CD8-positive, alpha-beta memory T cell (primary cell): Measurements from ENCODE around the gene TNFRSF4. TPM values are rescaled to one million over a fixed set of nuclear protein-coding genes. Genes with fewer than 3 reads are reported as not detected.

Experiments
- CTCF ChIA-PET: fragments of 350-600 bp; sonication (Branson Sonifier 250); formaldehyde crosslinking; loops from one replicate; lab custom pipeline; 2021; ENCODE audit warnings: antibody characterized with exemption; lab: Charles Lee
- POLR2A ChIA-PET: fragments of 350-600 bp; sonication (Branson Sonifier 250); formaldehyde crosslinking; loops from one replicate; lab custom pipeline; 2021; ENCODE audit warnings: antibody characterized with exemption; lab: Charles Lee
- DNase-seq, 5 donors: peaks; one replicate each; pipeline versions ENCODE4 v3.0.0 to v3.0.0-alpha.2; 2020 to 2022; ENCODE audit warnings: mixed read lengths in 1 of 5
- H3K27ac ChIP-seq: one replicate; pipeline ENCODE4 v1.7.0; 2013; ENCODE audit warnings: low read depth, mild to moderate bottlenecking, low read length, moderate library complexity
- H3K27me3 ChIP-seq: 2 replicates; pipeline ENCODE4 v1.7.0; 2013; ENCODE audit warnings: low read length, mild to moderate bottlenecking; ENCODE audit not compliant: insufficient read depth, poor library complexity, severe bottlenecking
- H3K36me3 ChIP-seq: 2 replicates; pipeline ENCODE4 v1.7.0; 2013; ENCODE audit warnings: mild to moderate bottlenecking, low read length, moderate library complexity; ENCODE audit not compliant: insufficient read depth
- H3K4me1 ChIP-seq: 2 replicates; pipeline ENCODE4 v1.7.0; 2013; ENCODE audit warnings: mild to moderate bottlenecking, low read length, moderate library complexity; ENCODE audit not compliant: insufficient read depth
- H3K4me3 ChIP-seq: 2 replicates; pipeline ENCODE4 v1.7.0; 2013; ENCODE audit warnings: mild to moderate bottlenecking, low read length
- H3K9me3 ChIP-seq: 2 replicates; pipeline ENCODE4 v1.7.0; 2013; ENCODE audit warnings: mild to moderate bottlenecking, low read length
- H3K27ac Mint-ChIP-seq, 8 donors: one replicate each; pipeline ENCODE4 v1.8.0; 2020 to 2021; ENCODE audit warnings: mixed read lengths in 8 of 8, mild to moderate bottlenecking in 6 of 8, inconsistent platforms in 3 of 8, moderate library complexity in 3 of 8
- H3K27me3 Mint-ChIP-seq, 2 donors: one replicate each; pipeline ENCODE4 v1.8.0; 2020 to 2021; ENCODE audit warnings: mixed read lengths in 2 of 2, mild to moderate bottlenecking in 1 of 2, moderate library complexity in 1 of 2
- H3K36me3 Mint-ChIP-seq, 3 donors: one replicate each; pipeline ENCODE4 v1.8.0; 2020 to 2021; ENCODE audit warnings: mixed read lengths in 3 of 3, inconsistent platforms in 1 of 3, mild to moderate bottlenecking in 1 of 3
- H3K4me1 Mint-ChIP-seq, 3 donors: one replicate each; pipeline ENCODE4 v1.8.0; 2020 to 2021; ENCODE audit warnings: mixed read lengths in 3 of 3, inconsistent platforms in 1 of 3, mild to moderate bottlenecking in 1 of 3
- H3K4me3 Mint-ChIP-seq, 7 donors: one replicate each; pipeline ENCODE4 v1.8.0; 2020 to 2021; ENCODE audit warnings: mixed read lengths in 7 of 7, mild to moderate bottlenecking in 6 of 7, moderate library complexity in 4 of 7, inconsistent platforms in 2 of 7
- H3K9me3 Mint-ChIP-seq, 5 donors: one replicate each; pipeline ENCODE4 v1.8.0; 2020 to 2022; ENCODE audit warnings: mixed read lengths in 5 of 5, mild to moderate bottlenecking in 3 of 5, moderate library complexity in 2 of 5, inconsistent platforms in 1 of 5
- polyA plus RNA-seq: library from polyadenylated mRNA; unstranded; fragments of 300-500 nt; fragmentation: Illumina TruSeq; gene quantifications from one replicate; pipeline ENCODE4 v1.2.3, GENCODE V29; 2021
- total RNA-seq, 2 experiments: library from RNA; stranded (reverse); gene quantifications; one replicate each; pipeline ENCODE4 v1.2.3, GENCODE V29; 2021

TNFRSF4 gene
- 100 to 1,000 TPM; 180 to 193 TPM for total RNA-seq
- 1.9 TPM for polyA plus RNA-seq

GRCh38 chr1:1213345-1214265 is at the start of gene TNFRSF4:
Gene TNFRSF4, minus strand, starts transcription at chr1:1214153. Its CDS starts 26 bp downstream, at chr1:1214127.
- Mint-ChIP-seq H3K4me1 (peaks cover 16 to 39% (median 24%) of the 10 kb centered on the region in 3 donors), H3K4me3 (peak within 1 kb of the TSS in 6 of 7 donors; percentile 37 to 80 (median 58)), H3K9me3 (no peaks in the 10 kb centered on the region), H3K27ac (peak within 1 kb of the TSS in 6 of 8 donors; percentile 52 to 93 (median 78)), H3K36me3 (peaks cover 0 to 19% (median 0%) of the 10 kb centered on the region in 3 donors), H3K27me3 (no peaks in the 10 kb centered on the region)
- Histone ChIP-seq H3K36me3 (peaks cover 3% of the 10 kb centered on the region), H3K4me1 (peaks cover 35% of the 10 kb centered on the region), H3K27me3 (no peaks in the 10 kb centered on the region), H3K9me3 (no peaks in the 10 kb centered on the region), H3K27ac (no peak within 1 kb of the TSS), H3K4me3 (peak within 1 kb of the TSS; percentile 39)
- ChIA-PET CTCF (interaction anchor here (0.6 to 1.0 kb wide), 2 partner anchors 16 to 553 kb away, joined by 3 read pairs; no protein-coding TSS in a partner anchor), POLR2A (interaction anchor here (0.5 to 0.6 kb wide), 2 partner anchors 28 to 88 kb away, joined by 3 to 6 read pairs; no protein-coding TSS in a partner anchor)
- DNase-seq = peak; percentile 37 to 64 (median 41)

- no peak overlapping the region for H3K4me3 Mint-ChIP-seq
- no peaks in the 10 kb centered on the region for H3K27me3 Mint-ChIP-seq
- Histone ChIP-seq H3K27ac (no peak overlapping the region), H3K4me3 (no peak overlapping the region), H3K9me3 (no peaks in the 10 kb centered on the region), H3K27me3 (no peaks in the 10 kb centered on the region), H3K36me3 (peaks cover 30% of the 10 kb centered on the region), H3K4me1 (no peaks in the 10 kb centered on the region)
- H3K27ac Mint-ChIP-seq = peak overlapping the region in 1 of 8 donors; percentile 36
- no peak for DNase-seq
- H3K36me3 Mint-ChIP-seq = peaks cover 0 to 71% (median 2%) of the 10 kb centered on the region in 3 donors
- no peaks in the 10 kb centered on the region for H3K9me3 Mint-ChIP-seq
- CTCF ChIA-PET = interaction anchor here (1.5 kb wide), 1 partner anchor 140 kb away, joined by 3 read pairs; no protein-coding TSS in a partner anchor
- H3K4me1 Mint-ChIP-seq = peaks cover 17 to 23% (median 18%) of the 10 kb centered on the region in 3 donors
- POLR2A ChIA-PET = no interaction called here
Measured at GRCh38 chr1:1262758-1263157, 48.8 kb upstream of the TNFRSF4 start.

- Mint-ChIP-seq H3K4me3 (no peak overlapping the region), H3K4me1 (peaks cover 14 to 19% (median 15%) of the 10 kb centered on the region in 3 donors), H3K27me3 (no peaks in the 10 kb centered on the region), H3K9me3 (no peaks in the 10 kb centered on the region), H3K36me3 (peaks cover 0 to 70% (median 2%) of the 10 kb centered on the region in 3 donors), H3K27ac (no peak overlapping the region)
- peaks cover 30% of the 10 kb centered on the region for H3K36me3 ChIP-seq
- H3K9me3 ChIP-seq = no peaks in the 10 kb centered on the region
- no peak for DNase-seq
- ChIA-PET POLR2A (no interaction called here), CTCF (interaction anchor here (1.5 kb wide), 1 partner anchor 140 kb away, joined by 3 read pairs; no protein-coding TSS in a partner anchor)
- H3K4me3 ChIP-seq = no peak overlapping the region
- H3K4me1 ChIP-seq = no peaks in the 10 kb centered on the region
- no peak overlapping the region for H3K27ac ChIP-seq
- no peaks in the 10 kb centered on the region for H3K27me3 ChIP-seq
Measured at GRCh38 chr1:1262071-1262470, 48.1 kb upstream of the TNFRSF4 start.

DNA sequence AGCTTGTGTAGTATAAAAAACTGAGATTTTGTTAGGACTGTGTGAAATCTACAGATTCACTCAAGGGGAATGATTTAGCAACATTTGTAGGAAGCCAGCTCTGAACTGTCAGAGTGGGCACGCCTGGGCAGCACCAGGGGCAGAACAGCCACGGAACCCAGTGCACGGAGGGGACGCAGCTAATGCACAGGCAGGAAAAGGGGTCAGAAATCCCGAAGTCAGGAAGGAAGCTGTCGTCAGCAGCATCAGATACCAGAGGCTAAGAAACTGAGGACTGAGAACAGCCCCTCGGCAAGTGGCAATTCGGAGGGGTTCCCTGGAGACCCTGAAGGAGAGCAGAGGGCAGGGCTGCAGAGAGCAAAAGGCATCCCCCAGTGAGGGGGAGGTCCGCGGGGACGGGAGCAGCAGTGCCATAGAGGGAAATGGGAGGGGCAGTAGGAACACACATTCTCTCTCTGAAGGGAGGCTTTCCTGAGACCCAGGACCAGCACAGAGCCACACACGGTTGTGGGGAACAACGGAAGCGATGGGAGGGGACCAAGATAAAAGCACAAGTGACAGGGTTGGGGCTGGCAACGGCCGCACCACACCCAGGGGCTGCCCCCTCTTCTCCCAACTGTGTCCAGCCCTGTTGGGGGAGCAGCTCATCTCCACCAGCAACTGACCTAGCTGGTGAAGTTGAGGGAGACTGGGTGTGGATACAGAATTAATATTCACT is 47.0 kb upstream of the TNFRSF4 start:
- no peak overlapping the region for H3K4me3 ChIP-seq
- H3K27ac ChIP-seq = no peak overlapping the region
- no peak for DNase-seq
- H3K27me3 ChIP-seq = no peaks in the 10 kb centered on the region
- no peaks in the 10 kb centered on the region for H3K27me3 Mint-ChIP-seq
- H3K4me1 ChIP-seq = no peaks in the 10 kb centered on the region
- ChIA-PET POLR2A (no interaction called here), CTCF (no interaction called here)
- H3K36me3 Mint-ChIP-seq = peaks cover 0 to 74% (median 2%) of the 10 kb centered on the region in 3 donors
- no peaks in the 10 kb centered on the region for H3K9me3 Mint-ChIP-seq
- peak overlapping the region in 2 of 7 donors; percentile 19 to 54 for H3K4me3 Mint-ChIP-seq
- H3K9me3 ChIP-seq = no peaks in the 10 kb centered on the region
- peak overlapping the region in 4 of 8 donors; percentile 36 to 80 (median 56) for H3K27ac Mint-ChIP-seq
- H3K36me3 ChIP-seq = peaks cover 30% of the 10 kb centered on the region
- peaks cover 13 to 19% (median 14%) of the 10 kb centered on the region in 3 donors for H3K4me1 Mint-ChIP-seq

GRCh38 chr1:1259951-1260600 is 46.1 kb upstream of the TNFRSF4 start:
- Mint-ChIP-seq H3K27me3 (no peaks in the 10 kb centered on the region), H3K4me3 (no peak overlapping the region), H3K9me3 (no peaks in the 10 kb centered on the region), H3K36me3 (peaks cover 0 to 74% (median 2%) of the 10 kb centered on the region in 3 donors), H3K4me1 (peaks cover 6 to 19% (median 11%) of the 10 kb centered on the region in 3 donors), H3K27ac (peak overlapping the region in 3 of 8 donors; percentile 11 to 36 (median 19))
- Histone ChIP-seq H3K9me3 (no peaks in the 10 kb centered on the region), H3K4me3 (no peak overlapping the region), H3K27ac (no peak overlapping the region), H3K36me3 (peaks cover 28% of the 10 kb centered on the region), H3K4me1 (no peaks in the 10 kb centered on the region), H3K27me3 (no peaks in the 10 kb centered on the region)
- ChIA-PET POLR2A (no interaction called here), CTCF (no interaction called here)
- DNase-seq = no peak

- no peaks in the 10 kb centered on the region for H3K9me3 ChIP-seq
- POLR2A ChIA-PET = no interaction called here
- no peaks in the 10 kb centered on the region for H3K4me1 ChIP-seq
- no peak overlapping the region for H3K4me3 ChIP-seq
- no peaks in the 10 kb centered on the region for H3K27me3 ChIP-seq
- Mint-ChIP-seq H3K4me1 (peaks cover 6 to 16% (median 11%) of the 10 kb centered on the region in 3 donors), H3K4me3 (no peak overlapping the region), H3K9me3 (no peaks in the 10 kb centered on the region), H3K36me3 (peaks cover 0 to 75% (median 2%) of the 10 kb centered on the region in 3 donors), H3K27me3 (no peaks in the 10 kb centered on the region), H3K27ac (no peak overlapping the region)
- H3K27ac ChIP-seq = no peak overlapping the region
- CTCF ChIA-PET = no interaction called here
- H3K36me3 ChIP-seq = peaks cover 25% of the 10 kb centered on the region
- DNase-seq = no peak
Measured at GRCh38 chr1:1259540-1259939, 45.6 kb upstream of the TNFRSF4 start.

DNA sequence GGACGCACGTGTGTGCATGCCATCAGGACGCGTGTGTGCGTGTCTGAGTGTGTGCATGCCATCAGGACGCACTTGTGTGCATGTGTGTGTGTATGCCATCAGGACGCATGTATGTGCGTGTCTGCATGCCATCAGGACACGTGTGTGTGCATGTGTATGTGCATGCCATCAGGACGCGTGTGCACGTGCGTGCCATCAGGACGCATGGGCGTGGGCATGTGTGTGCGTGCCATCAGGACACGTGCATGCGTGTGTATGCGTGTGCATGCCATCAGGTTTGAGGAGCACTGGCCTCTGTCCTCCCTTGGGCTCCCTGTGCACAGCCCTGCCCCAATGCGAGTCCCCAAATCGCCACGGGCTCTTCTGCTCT is 45.2 kb upstream of the TNFRSF4 start:
- Histone ChIP-seq H3K9me3 (no peaks in the 10 kb centered on the region), H3K4me3 (no peak overlapping the region), H3K27me3 (no peaks in the 10 kb centered on the region), H3K4me1 (no peaks in the 10 kb centered on the region), H3K27ac (no peak overlapping the region), H3K36me3 (peaks cover 25% of the 10 kb centered on the region)
- no peaks in the 10 kb centered on the region for H3K9me3 Mint-ChIP-seq
- peaks cover 6 to 16% (median 11%) of the 10 kb centered on the region in 3 donors for H3K4me1 Mint-ChIP-seq
- no peaks in the 10 kb centered on the region for H3K27me3 Mint-ChIP-seq
- H3K27ac Mint-ChIP-seq = no peak overlapping the region
- no peak for DNase-seq
- no peak overlapping the region for H3K4me3 Mint-ChIP-seq
- CTCF ChIA-PET = no interaction called here
- POLR2A ChIA-PET = no interaction called here
- peaks cover 0 to 72% (median 2%) of the 10 kb centered on the region in 3 donors for H3K36me3 Mint-ChIP-seq
